Stimulated activated effector memory CD8-positive, alpha-beta T cell treated with anti-CD3 and anti-CD28 coated beads, Interleukin-12 subunit alpha, Interleukin-12 subunit beta, amount 100 ng/mL, for 72 hours (primary cell): ENCODE results near the gene BAG3.

Experiments used
- ATAC-seq: fragments of 150-1000 bp; cut with Tn5 transposase; 2 replicates; pipeline ENCODE4 v1.10.0; 2021
- DNase-seq, 2 donors: peaks; one replicate each; pipeline ENCODE4 v3.0.0; 2021 to 2022; ENCODE audit warnings: low spot score in 2 of 2
- H3K27ac Mint-ChIP-seq: one replicate; pipeline ENCODE4 v1.8.0; 2022; ENCODE audit warnings: mild to moderate bottlenecking, mixed read lengths
- H3K36me3 Mint-ChIP-seq: one replicate; pipeline ENCODE4 v1.8.0; 2022; ENCODE audit warnings: mild to moderate bottlenecking, mixed read lengths
- H3K4me1 Mint-ChIP-seq: one replicate; pipeline ENCODE4 v1.8.0; 2022; ENCODE audit warnings: mixed read lengths
- H3K4me3 Mint-ChIP-seq: one replicate; pipeline ENCODE4 v1.8.0; 2022; ENCODE audit warnings: mild to moderate bottlenecking, mixed read lengths
- H3K9me3 Mint-ChIP-seq: one replicate; pipeline ENCODE4 v1.8.0; 2022; ENCODE audit warnings: mixed read lengths

Gene BAG3

DNA sequence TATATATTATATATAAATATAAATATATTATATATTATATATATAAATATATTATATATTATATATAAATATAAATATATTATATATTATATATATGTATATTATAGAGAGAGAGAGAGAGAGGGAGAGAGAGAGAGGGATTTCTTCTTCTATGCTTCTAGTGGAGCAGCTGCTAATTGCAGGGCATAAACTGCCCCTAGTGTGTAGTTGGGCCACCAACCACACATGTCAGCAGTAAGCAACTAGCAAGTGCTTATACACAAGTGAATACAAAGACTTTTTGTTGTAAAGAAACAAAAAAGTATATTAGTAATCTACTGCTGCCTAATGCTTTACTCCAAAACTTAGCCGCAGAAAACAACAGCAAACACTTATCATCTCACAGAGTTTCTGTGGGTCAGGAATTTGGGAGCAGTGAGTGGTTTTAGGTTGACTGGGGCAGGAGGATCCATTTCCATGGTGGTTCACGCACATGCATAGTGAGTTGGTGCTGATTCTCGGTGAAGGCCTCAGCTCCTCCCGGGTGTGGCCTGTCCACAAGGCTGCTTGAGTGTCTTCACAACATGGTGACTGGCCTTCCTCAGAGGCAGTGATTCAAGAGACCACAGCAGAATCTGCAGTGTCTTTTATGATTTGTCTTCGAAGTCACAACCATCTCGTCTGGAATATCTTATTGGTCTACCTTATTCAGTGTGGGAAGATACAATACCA, 25.5 kb upstream of the BAG3 start:
- no peak overlapping the region for H3K4me3 Mint-ChIP-seq
- no peak for DNase-seq
- no peaks in the 10 kb centered on the region for H3K36me3 Mint-ChIP-seq
- H3K27ac Mint-ChIP-seq, result no peak overlapping the region
- H3K9me3 Mint-ChIP-seq, result no peaks in the 10 kb centered on the region
- ATAC-seq, result no peak
- H3K4me1 Mint-ChIP-seq, result no peaks in the 10 kb centered on the region

DNA sequence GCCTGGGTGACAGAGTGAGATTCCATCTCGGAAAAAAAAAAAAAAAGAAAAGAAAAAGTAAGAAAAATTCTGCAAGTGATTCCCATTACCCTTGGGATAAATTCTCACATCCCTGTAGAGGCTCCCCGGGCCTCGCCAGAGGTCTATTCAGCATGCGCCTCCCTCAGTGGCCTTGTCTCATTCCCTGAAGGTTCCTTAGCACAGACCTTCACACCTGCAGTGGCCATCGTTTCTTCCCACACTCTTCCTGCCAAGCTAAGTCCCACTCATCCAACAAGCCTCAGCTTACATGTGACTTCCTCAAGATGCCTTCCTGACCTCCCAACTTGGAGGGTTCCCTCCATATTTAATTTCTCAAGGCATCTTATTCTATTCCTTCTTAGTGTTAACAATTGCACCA, 20.9 kb upstream of the BAG3 start:
- Mint-ChIP-seq H3K4me3 (no peak overlapping the region), H3K4me1 (no peaks in the 10 kb centered on the region), H3K27ac (no peak overlapping the region), H3K9me3 (no peaks in the 10 kb centered on the region), H3K36me3 (no peaks in the 10 kb centered on the region)
- DNase-seq (no peak), ATAC-seq (no peak)

DNA sequence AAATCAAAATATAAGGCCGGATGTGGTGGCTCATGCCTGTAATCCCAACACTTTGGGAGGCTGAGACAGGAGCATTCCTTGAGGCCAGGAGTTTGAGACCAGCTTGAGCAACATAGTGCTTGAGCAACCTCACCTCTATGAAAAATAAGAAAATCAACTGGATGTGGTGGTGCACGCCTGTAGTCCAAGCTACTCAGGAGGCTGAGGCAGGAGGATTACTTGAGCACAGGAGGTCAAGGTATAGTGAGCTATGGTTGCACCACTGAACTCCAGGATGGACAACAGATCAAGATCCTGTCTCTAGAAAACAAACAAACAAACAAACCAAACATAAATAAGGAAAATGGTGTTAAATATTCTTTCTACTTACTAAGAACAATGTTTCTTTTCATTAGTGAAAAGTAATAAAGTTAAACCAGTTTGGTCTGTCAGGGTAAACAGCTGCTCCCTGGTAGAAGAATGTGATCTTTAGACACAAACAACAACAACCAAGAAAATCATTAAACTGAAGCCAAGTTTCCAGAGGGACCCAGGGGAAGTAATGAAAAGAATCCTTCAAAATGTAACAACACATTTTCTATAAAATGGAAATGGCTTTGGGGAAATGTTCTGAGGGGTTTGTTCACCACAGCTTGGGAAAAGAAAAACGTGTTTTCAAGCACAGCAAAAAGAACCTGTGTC, 17.5 kb upstream of the BAG3 start:
- no peak for DNase-seq
- H3K27ac Mint-ChIP-seq, result no peak overlapping the region
- H3K9me3 Mint-ChIP-seq, result no peaks in the 10 kb centered on the region
- no peaks in the 10 kb centered on the region for H3K4me1 Mint-ChIP-seq
- no peak overlapping the region for H3K4me3 Mint-ChIP-seq
- ATAC-seq, result no peak
- no peaks in the 10 kb centered on the region for H3K36me3 Mint-ChIP-seq

GRCh38 chr10:119634219-119634544, 17.0 kb upstream of the BAG3 start:
- no peak overlapping the region for H3K27ac Mint-ChIP-seq
- no peak for DNase-seq
- ATAC-seq, result no peak
- H3K4me1 Mint-ChIP-seq, result no peaks in the 10 kb centered on the region
- H3K4me3 Mint-ChIP-seq, result no peak overlapping the region
- no peaks in the 10 kb centered on the region for H3K9me3 Mint-ChIP-seq
- no peaks in the 10 kb centered on the region for H3K36me3 Mint-ChIP-seq

DNA sequence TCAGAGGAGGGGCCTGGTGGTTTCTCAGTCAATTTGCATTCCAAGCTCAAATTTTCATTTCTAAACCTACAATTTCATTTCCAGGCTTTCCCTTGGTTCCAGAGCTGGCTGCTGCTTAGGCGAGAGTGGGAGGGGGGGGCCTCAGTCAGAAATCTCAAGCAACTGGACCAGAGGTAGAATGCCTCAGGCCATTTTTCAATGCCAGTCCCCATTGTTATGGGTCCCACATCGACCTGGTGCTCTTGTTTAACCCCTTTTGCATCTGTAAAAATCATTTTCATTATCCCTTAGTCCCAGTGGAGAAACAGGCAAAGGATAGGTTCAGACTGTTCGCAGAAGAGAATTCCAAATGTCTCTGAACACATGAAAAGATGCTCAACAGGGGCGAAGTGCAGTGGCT, 13.5 kb upstream of the BAG3 start:
- no peak overlapping the region for H3K27ac Mint-ChIP-seq

GRCh38 chr10:119638982-119639381, 12.2 kb upstream of the BAG3 start:
- Mint-ChIP-seq H3K4me3 (no peak overlapping the region), H3K27ac (no peak overlapping the region)
- ATAC-seq, result no peak

More for the DNA sequence above, 13.5 kb upstream of the BAG3 start:
- Mint-ChIP-seq H3K4me3 (no peak overlapping the region), H3K9me3 (no peaks in the 10 kb centered on the region), H3K4me1 (peaks cover 6% of the 10 kb centered on the region), H3K36me3 (no peaks in the 10 kb centered on the region)
- ATAC-seq (no peak), DNase-seq (no peak)

DNA sequence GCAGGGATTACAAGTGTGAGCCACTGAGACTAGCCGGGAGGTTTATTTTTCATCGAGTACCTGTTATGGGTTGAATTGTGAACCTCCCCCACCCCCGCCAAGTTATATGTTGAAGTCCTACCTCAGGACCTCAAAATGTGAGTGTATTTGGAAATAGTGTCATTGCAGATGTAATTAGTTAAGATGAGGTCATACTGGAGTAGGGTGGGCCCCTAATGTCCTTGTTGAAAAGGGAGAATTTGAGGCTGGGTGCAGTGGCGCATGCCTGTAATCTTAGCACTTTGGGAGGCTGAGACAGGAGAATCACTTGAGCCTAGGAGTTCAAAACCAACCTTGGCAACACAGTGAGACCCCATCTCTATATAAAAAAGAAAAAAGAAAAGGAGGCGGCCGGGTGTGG, 10.8 kb upstream of the BAG3 start:
- peaks cover 18% of the 10 kb centered on the region for H3K4me1 Mint-ChIP-seq
- ATAC-seq (no peak), DNase-seq (no peak)
- no peak overlapping the region for H3K27ac Mint-ChIP-seq
- no peaks in the 10 kb centered on the region for H3K36me3 Mint-ChIP-seq
- no peaks in the 10 kb centered on the region for H3K9me3 Mint-ChIP-seq
- no peak overlapping the region for H3K4me3 Mint-ChIP-seq

More at GRCh38 chr10:119638982-119639381, 12.2 kb upstream of the BAG3 start:
- no peak for DNase-seq
- no peaks in the 10 kb centered on the region for H3K36me3 Mint-ChIP-seq
- peaks cover 18% of the 10 kb centered on the region for H3K4me1 Mint-ChIP-seq
- no peaks in the 10 kb centered on the region for H3K9me3 Mint-ChIP-seq

DNA sequence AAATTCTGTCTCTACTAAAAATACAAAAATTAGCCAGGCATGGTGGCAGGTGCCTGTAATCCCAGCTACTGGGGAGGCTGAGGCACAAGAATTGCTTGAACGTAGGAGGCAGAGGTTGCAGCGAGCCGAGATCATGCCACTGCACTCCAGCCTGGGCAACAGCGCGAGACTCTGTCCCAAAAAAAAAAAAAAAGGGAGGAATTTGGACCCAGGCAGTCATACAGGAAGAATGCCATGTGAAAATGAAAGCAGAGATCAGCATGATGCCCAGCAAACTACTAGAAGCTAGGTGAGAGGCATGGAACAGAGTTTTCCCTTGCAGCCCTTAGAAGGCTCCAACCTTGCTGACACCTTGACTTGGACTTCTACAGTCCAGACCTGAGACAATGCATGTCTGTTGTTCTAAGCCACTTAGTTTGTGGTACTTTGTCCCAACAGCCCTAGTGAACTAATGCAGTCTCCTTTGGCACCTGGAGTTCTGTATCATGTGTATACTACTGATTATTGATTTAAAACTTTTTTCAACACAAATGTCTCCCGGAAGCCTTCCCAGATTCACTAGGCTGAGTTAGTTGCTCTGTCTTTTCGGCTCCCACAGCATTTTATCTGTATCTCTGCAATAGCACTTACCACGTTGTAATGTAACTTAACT, 10.2 kb upstream of the BAG3 start:
- ATAC-seq (no peak), DNase-seq (no peak)
- peaks cover 18% of the 10 kb centered on the region for H3K4me1 Mint-ChIP-seq
- no peaks in the 10 kb centered on the region for H3K36me3 Mint-ChIP-seq
- H3K9me3 Mint-ChIP-seq, result no peaks in the 10 kb centered on the region
- no peak overlapping the region for H3K4me3 Mint-ChIP-seq
- H3K27ac Mint-ChIP-seq, result no peak overlapping the region

DNA sequence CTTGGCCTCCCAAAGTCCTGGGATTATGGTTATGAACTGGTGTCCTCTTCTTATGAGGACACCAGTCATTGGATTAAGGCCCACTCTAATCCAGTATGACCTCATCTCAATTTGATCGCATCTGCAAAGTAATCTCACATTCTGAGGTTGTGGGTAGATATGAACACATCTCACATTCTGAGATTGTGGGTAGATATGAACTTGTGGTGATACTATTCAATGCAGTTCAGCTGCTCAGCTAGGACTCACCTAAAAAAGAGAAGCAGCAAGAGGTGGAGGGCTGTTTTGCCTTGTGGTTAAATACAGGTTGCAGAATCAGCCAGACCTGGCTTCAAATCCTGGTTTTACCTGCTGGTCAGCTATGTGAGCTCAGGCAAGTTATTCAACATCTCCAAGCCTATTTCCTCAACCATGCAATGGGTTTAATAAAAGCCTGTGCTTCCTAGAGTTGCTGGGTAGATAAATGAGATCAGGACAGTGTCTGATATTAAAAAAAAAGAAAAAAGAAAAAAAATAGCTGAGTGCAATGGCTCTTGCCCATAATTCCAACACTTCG, 8.5 kb upstream of the BAG3 start:
- H3K4me3 Mint-ChIP-seq, result no peak overlapping the region
- H3K9me3 Mint-ChIP-seq, result no peaks in the 10 kb centered on the region
- DNase-seq, result no peak
- H3K36me3 Mint-ChIP-seq, result no peaks in the 10 kb centered on the region
- peaks cover 18% of the 10 kb centered on the region for H3K4me1 Mint-ChIP-seq
- ATAC-seq, result peak; percentile 98
- peak overlapping the region; percentile 58 for H3K27ac Mint-ChIP-seq

DNA sequence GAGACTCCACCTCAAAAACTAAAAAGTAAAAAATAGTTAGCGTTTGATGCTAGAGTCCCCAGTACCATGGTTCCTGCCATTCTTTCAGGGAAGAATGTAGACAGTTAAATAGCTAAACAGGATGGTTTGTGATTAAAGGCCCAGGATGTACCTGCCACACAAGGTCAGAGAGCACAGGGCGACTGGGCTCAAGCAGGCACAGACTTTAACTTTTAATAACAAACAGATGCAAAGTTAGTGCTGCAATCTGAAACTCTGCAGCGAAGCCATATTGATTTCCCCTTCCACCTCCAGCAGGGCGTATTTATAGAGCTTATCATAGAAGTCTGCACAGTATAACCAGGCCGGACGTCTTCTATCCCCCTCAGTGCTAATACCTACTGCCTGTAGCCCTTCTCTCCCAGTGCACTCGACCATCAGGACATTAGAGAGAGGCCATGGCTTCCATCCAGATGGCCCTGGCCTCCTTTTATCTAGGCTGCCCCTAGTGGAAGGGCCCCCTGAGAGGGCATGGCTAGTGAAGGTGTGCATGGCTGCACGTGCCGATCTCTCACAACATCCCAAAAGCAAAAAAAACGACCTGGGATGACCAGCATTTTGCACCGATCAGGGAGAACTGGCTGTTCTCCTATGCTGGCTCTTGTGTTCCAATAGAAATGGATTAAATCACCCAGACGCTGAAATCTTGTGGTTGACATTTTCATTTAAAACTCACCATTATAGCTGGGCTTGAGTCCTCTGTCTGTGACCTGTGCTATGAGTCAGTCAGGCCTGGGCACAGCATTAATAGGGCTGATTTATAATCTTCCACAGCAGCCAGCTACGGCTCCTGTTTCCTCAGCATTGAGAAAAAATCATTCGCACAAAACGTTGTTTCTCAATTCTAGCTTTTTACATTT, 7.6 kb upstream of the BAG3 start:
- Mint-ChIP-seq H3K4me1 (peaks cover 18% of the 10 kb centered on the region), H3K4me3 (no peak overlapping the region), H3K36me3 (no peaks in the 10 kb centered on the region), H3K9me3 (no peaks in the 10 kb centered on the region), H3K27ac (no peak overlapping the region)
- ATAC-seq, result no peak
- no peak for DNase-seq

DNA sequence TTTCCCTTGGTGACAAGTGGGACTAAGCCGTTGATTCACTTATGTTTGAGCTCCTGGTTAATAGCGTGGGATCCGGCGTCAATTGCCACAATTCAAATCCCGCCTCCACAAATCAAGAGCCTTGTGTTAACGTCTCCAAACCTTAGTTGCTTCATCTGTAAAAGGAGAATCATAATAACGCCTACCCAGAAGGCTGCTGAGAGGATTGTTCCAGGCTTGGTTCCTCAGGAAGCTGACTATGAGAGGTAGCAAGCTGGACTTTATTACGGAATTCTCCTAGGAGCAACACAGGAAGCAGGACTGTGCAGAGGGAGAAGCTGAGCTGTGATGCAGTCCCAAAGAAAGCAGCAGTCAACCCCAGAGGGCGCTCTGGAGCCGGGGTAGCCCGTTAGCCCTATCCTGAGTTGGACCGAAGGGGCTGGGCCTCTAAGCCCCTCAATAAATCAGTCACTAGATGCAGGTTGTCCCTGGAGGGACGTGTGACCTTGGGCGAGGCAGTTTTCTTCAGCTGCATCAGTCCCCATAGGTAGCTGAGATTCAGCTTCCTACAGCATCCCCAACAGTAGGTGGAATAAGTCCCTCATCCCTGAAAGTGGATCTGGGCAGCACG, 6.9 kb upstream of the BAG3 start:
- Mint-ChIP-seq H3K4me1 (peaks cover 18% of the 10 kb centered on the region), H3K4me3 (no peak overlapping the region), H3K9me3 (no peaks in the 10 kb centered on the region), H3K27ac (no peak overlapping the region), H3K36me3 (no peaks in the 10 kb centered on the region)
- no peak for DNase-seq
- ATAC-seq, result no peak

DNA sequence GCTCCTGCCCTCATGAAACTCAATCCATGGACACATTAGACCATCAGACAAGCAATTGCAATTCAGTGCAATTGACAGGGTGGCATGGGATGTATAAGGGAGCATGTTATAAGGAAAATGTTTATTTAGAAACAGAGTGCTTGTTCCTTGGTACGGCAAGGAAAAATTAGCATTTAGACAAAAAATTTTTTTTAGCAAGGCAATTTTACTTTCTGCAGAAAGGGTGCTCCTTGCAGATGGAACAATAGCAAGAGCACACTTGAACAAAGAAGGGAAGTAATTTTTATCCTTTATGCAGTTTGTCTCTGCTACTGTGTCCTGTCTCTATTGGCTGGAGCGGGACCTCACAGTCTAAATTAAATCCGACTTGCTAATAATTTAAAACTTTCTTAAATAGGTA, 6.2 kb upstream of the BAG3 start:
- H3K4me3 Mint-ChIP-seq, result no peak overlapping the region
- H3K4me1 Mint-ChIP-seq, result peaks cover 18% of the 10 kb centered on the region
- H3K27ac Mint-ChIP-seq, result no peak overlapping the region
- DNase-seq (no peak), ATAC-seq (no peak)
- H3K9me3 Mint-ChIP-seq, result no peaks in the 10 kb centered on the region
- no peaks in the 10 kb centered on the region for H3K36me3 Mint-ChIP-seq

GRCh38 chr10:119650062-119650461, 1.1 kb upstream of the BAG3 start:
- Mint-ChIP-seq H3K27ac (peak overlapping the region; percentile 98), H3K4me1 (peaks cover 33% of the 10 kb centered on the region), H3K36me3 (peaks cover 10% of the 10 kb centered on the region), H3K4me3 (peak overlapping the region; percentile 92), H3K9me3 (no peaks in the 10 kb centered on the region)
- no peak for ATAC-seq
- DNase-seq, result no peak

DNA sequence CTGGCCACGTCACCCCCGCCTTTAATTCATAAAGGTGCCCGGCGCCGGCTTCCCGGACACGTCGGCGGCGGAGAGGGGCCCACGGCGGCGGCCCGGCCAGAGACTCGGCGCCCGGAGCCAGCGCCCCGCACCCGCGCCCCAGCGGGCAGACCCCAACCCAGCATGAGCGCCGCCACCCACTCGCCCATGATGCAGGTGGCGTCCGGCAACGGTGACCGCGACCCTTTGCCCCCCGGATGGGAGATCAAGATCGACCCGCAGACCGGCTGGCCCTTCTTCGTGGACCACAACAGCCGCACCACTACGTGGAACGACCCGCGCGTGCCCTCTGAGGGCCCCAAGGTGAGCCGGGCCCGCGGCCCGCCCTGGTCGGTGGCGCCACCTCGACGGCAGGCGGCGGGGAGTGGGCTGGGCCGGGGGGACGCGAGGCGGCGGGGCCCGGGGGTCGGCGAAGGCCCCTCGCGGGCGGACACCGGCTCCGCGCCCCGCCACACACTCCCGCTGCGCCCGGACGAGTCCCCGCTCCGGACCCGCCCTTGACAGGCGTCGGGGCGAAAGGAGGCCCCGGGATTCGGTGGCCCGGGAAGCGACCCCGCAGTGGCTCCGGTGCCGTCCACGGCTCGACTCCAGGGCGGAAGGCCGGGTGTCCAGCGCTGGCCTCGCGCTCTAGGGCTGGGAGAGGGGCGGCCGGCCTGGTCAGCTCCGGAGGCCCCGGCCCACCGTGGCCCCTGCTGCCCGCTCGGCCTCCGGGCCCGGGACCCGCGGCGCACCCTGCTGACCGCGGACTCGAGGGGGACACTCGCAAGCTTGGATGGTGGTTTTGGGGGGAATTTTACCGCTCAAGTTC, 557 bp downstream of the BAG3 start:
- Mint-ChIP-seq H3K4me1 (peaks cover 49% of the 10 kb centered on the region), H3K4me3 (peak overlapping the region; percentile 92), H3K9me3 (no peaks in the 10 kb centered on the region), H3K36me3 (peaks cover 10% of the 10 kb centered on the region), H3K27ac (peak overlapping the region; percentile 98)
- ATAC-seq (peak; percentile 50), DNase-seq (peak; percentile 9 to 62)
